B cell (primary cell): ENCODE data around the gene PTPRM.

Source experiments
- CTCF ChIP-seq: fragments of 200-600 bp; IDR thresholded peaks from one replicate; pipeline ENCODE4 v1.8.0; 2022; ENCODE audit warnings: antibody characterized with exemption, mild to moderate bottlenecking
- EZH2 ChIP-seq: IDR thresholded peaks from 2 replicates; pipeline ENCODE4 v1.6.1; 2012; ENCODE audit warnings: borderline replicate concordance, low read depth, mild to moderate bottlenecking, moderate library complexity, low read length; ENCODE audit not compliant: insufficient read depth, poor library complexity, severe bottlenecking

DNA sequence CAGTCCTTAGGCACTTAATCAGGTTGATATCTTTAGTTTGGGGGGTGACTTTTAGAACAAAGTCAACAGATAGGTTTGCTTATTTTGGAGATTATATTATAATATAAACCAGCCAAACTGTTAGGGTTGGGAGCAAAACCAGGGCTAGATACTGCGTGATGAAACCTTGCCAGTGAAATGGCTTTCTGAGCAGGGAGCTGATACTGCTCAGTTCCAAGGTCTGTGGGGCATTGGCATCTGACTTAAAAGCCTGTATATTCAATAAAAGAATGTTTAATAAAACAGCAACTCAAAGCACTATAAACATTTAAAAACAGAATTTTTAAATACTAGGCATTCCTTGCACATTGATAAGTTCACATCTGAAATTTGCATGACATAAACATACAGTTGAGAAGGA is 19.3 kb downstream of the PTPRM start:
- TF ChIP-seq CTCF (no peak), EZH2 (no peak)
